ENCODE measurements around the gene OR1K1.
"Not testable (repeated sequence)": the region's sequence is repeated elsewhere in the genome, so short reads cannot be mapped to it uniquely, and the experiment has no call there.

Gene OR1K1

GRCh38 chr9:122832194-122832593 is 32.3 kb downstream of the OR1K1 start:
- no peak overlapping the region for H3K4me3 ChIP-seq (ENCODE audit: control insufficient read depth, low read depth, low read length)
- TF ChIP-seq CTCF (IDR thresholded peaks at IDR 0.05; ENCODE audit: control insufficient read depth, insufficient read depth, low read depth, low read length, missing control alignments) = no peak
- DNase-seq (ENCODE audit: low read depth) = no peak

GRCh38 chr9:122835313-122835731 is 35.4 kb downstream of the OR1K1 start:
- DNase-seq (ENCODE audit: low read depth) = no peak
- no peak overlapping the region for H3K4me3 ChIP-seq (ENCODE audit: control insufficient read depth, low read depth, low read length)
- no peak for TF ChIP-seq CTCF (IDR thresholded peaks at IDR 0.05; ENCODE audit: control insufficient read depth, insufficient read depth, low read depth, low read length, missing control alignments)

- TF ChIP-seq CTCF (IDR thresholded peaks at IDR 0.05; ENCODE audit: control insufficient read depth, insufficient read depth, low read depth, low read length, missing control alignments) = no peak
- no peak overlapping the region for H3K4me3 ChIP-seq (ENCODE audit: control insufficient read depth, low read depth, low read length)
- no peak for DNase-seq (ENCODE audit: low read depth)
Measured at GRCh38 chr9:122837266-122837850, 37.4 kb downstream of the OR1K1 start.

GRCh38 chr9:122838441-122838840 is 38.5 kb downstream of the OR1K1 start:
- DNase-seq (ENCODE audit: low read depth); H3K4me3 ChIP-seq (ENCODE audit: control insufficient read depth, low read depth, low read length): not testable (repeated sequence)

- TF ChIP-seq CTCF (IDR thresholded peaks at IDR 0.05; ENCODE audit: control insufficient read depth, insufficient read depth, low read depth, low read length, missing control alignments) = no peak
- H3K4me3 ChIP-seq (ENCODE audit: control insufficient read depth, low read depth, low read length) = no peak overlapping the region
- no peak for DNase-seq (ENCODE audit: low read depth)
Measured at GRCh38 chr9:122841501-122841900, 41.6 kb downstream of the OR1K1 start.

- no peak overlapping the region for H3K4me3 ChIP-seq (ENCODE audit: control insufficient read depth, low read depth, low read length)
- no peak for DNase-seq (ENCODE audit: low read depth)
- TF ChIP-seq CTCF (IDR thresholded peaks at IDR 0.05; ENCODE audit: control insufficient read depth, insufficient read depth, low read depth, low read length, missing control alignments) = no peak
Measured at GRCh38 chr9:122844137-122844536, 44.2 kb downstream of the OR1K1 start.

- no peak for DNase-seq (ENCODE audit: low read depth)
- H3K4me3 ChIP-seq (ENCODE audit: control insufficient read depth, low read depth, low read length) = no peak overlapping the region
- no peak for TF ChIP-seq CTCF (IDR thresholded peaks at IDR 0.05; ENCODE audit: control insufficient read depth, insufficient read depth, low read depth, low read length, missing control alignments)
Measured at GRCh38 chr9:122845116-122845515, 45.2 kb downstream of the OR1K1 start.

Data from AG09309 (cell line).